ENCODE measurements around the gene ESPL1. TPM values are rescaled to one million over a fixed set of nuclear protein-coding genes. Genes with fewer than 3 reads are reported as not detected.

The ESPL1 gene
- total RNA-seq, 6 experiments from 2014 or later: 7.0 to 16.1 (median 14.1) TPM

GRCh38 chr12:53251477-53252348, 16.4 kb upstream of the ESPL1 start:
- Mint-ChIP-seq H3K4me3 (peak overlapping the region; percentile 99), H3K4me1 (ENCODE audit: low read depth) (peaks cover 25% of the 10 kb centered on the region), H3K9me3 (no peaks in the 10 kb centered on the region), H3K27me3 (ENCODE audit: insufficient read depth) (no peaks in the 10 kb centered on the region; the same call in 1 of the 2 replicates), H3K27ac (peak overlapping the region; percentile 95), H3K36me3 (ENCODE audit: low read depth) (peaks cover 22% of the 10 kb centered on the region)
- peak; percentile 56 for DNase-seq
- TF ChIP-seq, protein P1, sequence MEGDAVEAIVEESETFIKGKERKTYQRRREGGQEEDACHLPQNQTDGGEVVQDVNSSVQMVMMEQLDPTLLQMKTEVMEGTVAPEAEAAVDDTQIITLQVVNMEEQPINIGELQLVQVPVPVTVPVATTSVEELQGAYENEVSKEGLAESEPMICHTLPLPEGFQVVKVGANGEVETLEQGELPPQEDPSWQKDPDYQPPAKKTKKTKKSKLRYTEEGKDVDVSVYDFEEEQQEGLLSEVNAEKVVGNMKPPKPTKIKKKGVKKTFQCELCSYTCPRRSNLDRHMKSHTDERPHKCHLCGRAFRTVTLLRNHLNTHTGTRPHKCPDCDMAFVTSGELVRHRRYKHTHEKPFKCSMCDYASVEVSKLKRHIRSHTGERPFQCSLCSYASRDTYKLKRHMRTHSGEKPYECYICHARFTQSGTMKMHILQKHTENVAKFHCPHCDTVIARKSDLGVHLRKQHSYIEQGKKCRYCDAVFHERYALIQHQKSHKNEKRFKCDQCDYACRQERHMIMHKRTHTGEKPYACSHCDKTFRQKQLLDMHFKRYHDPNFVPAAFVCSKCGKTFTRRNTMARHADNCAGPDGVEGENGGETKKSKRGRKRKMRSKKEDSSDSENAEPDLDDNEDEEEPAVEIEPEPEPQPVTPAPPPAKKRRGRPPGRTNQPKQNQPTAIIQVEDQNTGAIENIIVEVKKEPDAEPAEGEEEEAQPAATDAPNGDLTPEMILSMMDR (IDR thresholded peaks at IDR 0.05): peak; percentile 64; the same call in 1 of the 2 replicates

DNA sequence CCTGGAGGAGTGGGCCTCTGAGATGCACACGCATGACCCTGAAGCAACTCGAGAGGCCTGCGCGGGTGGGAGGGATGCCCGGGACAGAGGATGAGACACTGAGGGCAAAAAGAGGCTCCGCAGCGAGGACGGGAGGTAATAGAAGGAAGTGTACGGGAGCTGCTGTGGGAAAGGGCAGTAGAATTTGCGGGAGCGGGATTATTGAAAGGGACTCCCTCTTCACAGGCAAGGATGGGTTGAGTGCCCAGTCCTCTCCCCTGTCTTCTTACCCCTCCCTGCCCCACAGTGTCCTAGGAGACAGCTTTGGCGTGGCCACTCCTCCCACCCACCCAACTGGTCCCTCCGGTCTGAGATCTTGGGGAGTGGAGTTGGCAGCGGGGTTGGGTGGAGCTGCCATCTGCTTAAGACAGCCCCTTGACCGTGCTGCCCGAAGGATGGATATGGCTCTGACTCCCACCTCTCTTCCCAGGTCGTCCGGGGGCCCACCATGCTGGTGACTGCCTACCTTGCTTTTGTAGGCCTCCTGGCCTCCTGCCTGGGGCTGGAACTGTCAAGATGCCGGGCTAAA, 15.7 kb upstream of the ESPL1 start:
- no peak for DNase-seq
- H3K27ac Mint-ChIP-seq: peak overlapping the region; percentile 95
- H3K9me3 Mint-ChIP-seq: no peaks in the 10 kb centered on the region
- peaks cover 25% of the 10 kb centered on the region for H3K4me1 Mint-ChIP-seq (ENCODE audit: low read depth)
- H3K27me3 Mint-ChIP-seq (ENCODE audit: insufficient read depth): no peaks in the 10 kb centered on the region; the same call in 1 of the 2 replicates
- H3K4me3 Mint-ChIP-seq: peak overlapping the region; percentile 99
- peaks cover 22% of the 10 kb centered on the region for H3K36me3 Mint-ChIP-seq (ENCODE audit: low read depth)
- TF ChIP-seq, protein P1 (IDR thresholded peaks at IDR 0.05): no peak; the same call in 1 of the 2 replicates

- Mint-ChIP-seq H3K27ac (peak overlapping the region; percentile 47; the same call in 1 of the 2 replicates), H3K4me3 (peak overlapping the region; percentile 99), H3K4me1 (ENCODE audit: low read depth) (peaks cover 25% of the 10 kb centered on the region), H3K9me3 (no peaks in the 10 kb centered on the region), H3K27me3 (ENCODE audit: insufficient read depth) (no peaks in the 10 kb centered on the region; the same call in 1 of the 2 replicates), H3K36me3 (ENCODE audit: low read depth) (peaks cover 22% of the 10 kb centered on the region)
- TF ChIP-seq, protein P1 (IDR thresholded peaks at IDR 0.05): no peak
- no peak for DNase-seq
Observed at GRCh38 chr12:53253298-53253697, 14.8 kb upstream of the ESPL1 start.

DNA sequence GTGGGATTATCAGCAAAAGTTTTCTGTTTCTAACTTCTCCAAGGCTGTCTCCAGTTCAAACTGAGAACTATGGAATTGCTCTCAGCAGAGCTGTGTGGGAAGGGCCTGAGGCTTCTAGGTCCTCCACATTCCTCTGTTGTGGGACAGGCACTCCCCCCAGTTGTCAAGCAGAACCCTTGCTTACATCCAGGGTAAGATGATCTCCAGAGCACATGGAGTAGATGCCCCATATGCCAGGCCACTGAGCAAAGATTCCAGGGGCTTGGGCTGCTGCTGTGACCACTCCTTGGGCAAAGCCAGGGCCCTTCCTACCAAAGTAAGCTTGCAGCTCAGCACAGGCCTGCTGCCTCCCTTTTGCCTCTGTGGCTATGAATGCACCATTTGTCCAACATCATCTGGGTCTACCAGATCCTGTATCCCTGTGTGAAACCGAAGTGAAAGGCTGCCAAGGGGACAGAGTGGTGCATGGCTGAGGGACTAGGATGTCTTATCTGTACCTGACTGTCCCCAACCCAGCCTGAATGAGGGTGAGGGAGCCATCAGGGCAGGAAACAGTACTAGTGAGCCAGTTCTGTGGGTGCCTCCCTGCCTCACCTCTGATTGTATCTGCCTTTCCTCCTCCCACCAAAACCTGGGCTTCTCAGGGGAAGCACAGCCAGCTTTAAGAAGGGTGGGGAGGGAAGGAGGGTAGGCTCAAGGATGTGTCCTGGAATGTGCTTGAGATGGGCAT, 13.1 kb upstream of the ESPL1 start:
- Mint-ChIP-seq H3K9me3 (no peaks in the 10 kb centered on the region), H3K4me1 (ENCODE audit: low read depth) (peaks cover 25% of the 10 kb centered on the region), H3K27ac (no peak overlapping the region), H3K27me3 (ENCODE audit: insufficient read depth) (no peaks in the 10 kb centered on the region; the same call in 1 of the 2 replicates), H3K36me3 (ENCODE audit: low read depth) (peaks cover 22% of the 10 kb centered on the region), H3K4me3 (no peak overlapping the region)
- TF ChIP-seq, protein P1 (IDR thresholded peaks at IDR 0.05): no peak
- DNase-seq: no peak

GRCh38 chr12:53255996-53256395, 12.1 kb upstream of the ESPL1 start:
- Mint-ChIP-seq H3K36me3 (ENCODE audit: low read depth) (peaks cover 22% of the 10 kb centered on the region), H3K4me1 (ENCODE audit: low read depth) (peaks cover 22% of the 10 kb centered on the region), H3K27me3 (ENCODE audit: insufficient read depth) (no peaks in the 10 kb centered on the region; the same call in 1 of the 2 replicates), H3K9me3 (no peaks in the 10 kb centered on the region), H3K27ac (no peak overlapping the region), H3K4me3 (no peak overlapping the region)
- no peak for DNase-seq
- TF ChIP-seq, protein P1 (IDR thresholded peaks at IDR 0.05): no peak

Data from HFFc6 (cell line).